PC-3 (cell line): ENCODE data around the gene SLC38A3. TPM values are rescaled to one million over a fixed set of nuclear protein-coding genes. Genes with fewer than 3 reads are reported as not detected.

Experiments used
- ATAC-seq: fragments of 200-7000 bp; cut with Tn5 transposase; 2 replicates; pipeline ENCODE4 v1.9.1; 2020; ENCODE audit warnings: mild to moderate bottlenecking, moderate library complexity
- BruUV-seq: library from RNA; stranded (reverse); fragments of 400-500 nt; replicated peaks from 2 replicates; lab custom pipeline; 2021; lab: Mats Ljungman, UMichigan
- CTCF ChIA-PET: fragments of 300-600 bp; sonication (Branson Sonifier 250); formaldehyde crosslinking; loops from one replicate; lab custom pipeline; 2022; ENCODE audit warnings: antibody characterized with exemption; lab: Charles Lee
- POLR2A ChIA-PET: fragments of 300-600 bp; sonication (Branson Sonifier 250); formaldehyde crosslinking; loops from one replicate; lab custom pipeline; 2022; ENCODE audit warnings: antibody characterized with exemption; ENCODE audit not compliant: unreplicated experiment; lab: Charles Lee
- DNase-seq: peaks from one replicate; pipeline ENCODE4 v3.0.0-alpha.2; 2015
- H2AFZ ChIP-seq: fragments of 300-600 bp; sonication (generic); 2 replicates; pipeline ENCODE4 v1.6.0; 2016; ENCODE audit warnings: antibody characterized with exemption, low read length
- H3F3A ChIP-seq: fragments of 300-600 bp; sonication (generic); one replicate; pipeline ENCODE4 v1.6.0; 2017; ENCODE audit warnings: antibody characterized with exemption, low read length, control low read depth, mild to moderate bottlenecking; ENCODE audit not compliant: unreplicated experiment
- H3K27ac ChIP-seq: fragments of 300-600 bp; sonication (generic); 2 replicates; pipeline ENCODE4 v1.5.1; 2016; ENCODE audit warnings: mild to moderate bottlenecking, low read length
- H3K27me3 ChIP-seq: fragments of 300-600 bp; sonication (generic); 2 replicates; pipeline ENCODE4 v1.6.1; 2016; ENCODE audit warnings: low read length, mixed read lengths
- H3K36me3 ChIP-seq: fragments of 300-600 bp; sonication (generic); 2 replicates; pipeline ENCODE4 v1.6.1; 2016; ENCODE audit warnings: low read depth, mixed run types, low read length, mixed read lengths
- H3K4me1 ChIP-seq: fragments of 300-600 bp; sonication (generic); 2 replicates; pipeline ENCODE4 v1.5.1; 2016; ENCODE audit warnings: low read length; ENCODE audit not compliant: insufficient read depth
- H3K4me2 ChIP-seq: fragments of 300-600 bp; sonication (generic); 2 replicates; pipeline ENCODE4 v1.6.0; 2016; ENCODE audit warnings: low read length
- H3K4me3 ChIP-seq: fragments of 300-600 bp; sonication (generic); 2 replicates; pipeline ENCODE4 v1.5.1; 2016; ENCODE audit warnings: mild to moderate bottlenecking, low read length, mixed read lengths
- H3K79me2 ChIP-seq: fragments of 300-600 bp; sonication (generic); 2 replicates; pipeline ENCODE4 v1.6.1; 2017; ENCODE audit warnings: low read length, mixed read lengths
- H3K9ac ChIP-seq: fragments of 300-600 bp; sonication (generic); 2 replicates; pipeline ENCODE4 v1.6.0; 2016; ENCODE audit warnings: mild to moderate bottlenecking, low read length
- H3K9me2 ChIP-seq: fragments of 300-600 bp; sonication (generic); replicated peaks from 2 replicates; pipeline ENCODE4 v1.6.1; 2016; ENCODE audit warnings: mixed run types, low read length, mixed read lengths
- H3K9me3 ChIP-seq: fragments of 300-600 bp; sonication (generic); 2 replicates; pipeline ENCODE4 v1.6.1; 2016; ENCODE audit warnings: low read length, mixed read lengths
- H4K20me1 ChIP-seq: fragments of 300-600 bp; sonication (generic); 2 replicates; pipeline ENCODE4 v1.6.1; 2016; ENCODE audit warnings: low read length, mixed read lengths
- EZH2 ChIP-seq: fragments of 300-600 bp; sonication (generic); IDR thresholded peaks from one replicate; pipeline ENCODE4 v1.6.1; 2017; ENCODE audit warnings: antibody characterized with exemption, mild to moderate bottlenecking, low read length; ENCODE audit not compliant: unreplicated experiment
- EZH2phosphoT487 ChIP-seq: fragments of 300-600 bp; sonication (generic); IDR thresholded peaks from 2 replicates; pipeline ENCODE4 v1.6.1; 2018; ENCODE audit warnings: mild to moderate bottlenecking, antibody characterized with exemption, low read length, borderline replicate concordance
- intact Hi-C: fragments of 100-400 bp; cut with micrococcal nuclease; formaldehyde crosslinking; loops from 2 replicates; pipeline ENCODE4 v1.9.0; 2023
- total RNA-seq: library from RNA; depleted of rRNA; stranded (reverse); fragments of >200 nt; gene quantifications from 2 replicates; pipeline ENCODE4 v1.2.3, GENCODE V29; 2014
- TF ChIP-seq, protein P1 (sequence below): fragments of 300-600 bp; sonication (generic); conservative IDR thresholded peaks from 2 replicates; pipeline ENCODE4 v1.5.1; 2017; ENCODE audit warnings: antibody characterized with exemption, low read depth, mild to moderate bottlenecking, low read length

The SLC38A3 gene
- total RNA-seq, 1 experiment from 2014 or later, result 3.3 TPM

DNA sequence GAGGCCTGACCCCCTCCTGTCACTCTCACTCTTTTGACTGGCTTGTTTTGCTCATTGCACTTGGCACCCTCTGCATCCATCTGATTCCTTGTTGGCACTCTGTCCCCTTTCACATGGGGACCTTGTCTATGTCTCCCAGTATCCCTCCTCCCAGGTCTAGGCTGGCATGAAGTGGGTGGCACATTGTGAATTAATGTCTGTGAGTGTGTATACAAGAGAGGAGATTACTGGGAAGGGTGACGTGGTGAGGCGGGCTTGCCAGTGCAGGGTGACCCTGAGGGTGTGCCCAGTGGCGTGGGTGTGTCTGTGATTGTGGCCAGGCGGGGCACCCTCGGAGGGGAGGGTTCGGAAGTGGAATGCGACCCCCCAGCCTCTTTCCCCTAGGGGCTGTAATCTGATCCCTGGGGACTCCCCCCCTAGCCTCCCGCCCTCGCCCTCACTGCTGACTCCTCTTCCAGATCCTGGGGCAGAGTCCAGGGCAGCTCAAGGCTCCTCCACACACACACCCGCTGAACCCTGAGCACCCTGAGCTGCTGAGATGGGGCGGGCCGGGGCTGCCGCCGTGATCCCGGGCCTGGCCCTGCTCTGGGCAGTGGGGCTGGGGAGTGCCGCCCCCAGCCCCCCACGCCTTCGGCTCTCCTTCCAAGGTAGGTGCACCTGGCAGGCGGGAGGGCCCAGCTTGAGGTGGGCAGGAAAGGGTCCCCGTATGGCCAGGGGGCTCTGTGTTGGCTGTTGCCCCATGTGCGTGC is 63.8 kb downstream of the SLC38A3 start, which contains the start of gene SEMA3B:
TSS of gene SEMA3B (plus strand) at position 445 of the 749 bp plus-strand sequence. CDS start at position 539, 94 bp downstream.
- DNase-seq (peak; percentile 91), ATAC-seq (peak; percentile 63)
- Histone ChIP-seq H3K9ac (peak within 1 kb of the TSS; percentile 60), H3K79me2 (0 out of 2 replicates have a peak, but pooled peaks cover 3% of the 10 kb centered on the region), H3F3A (no peaks in the 10 kb centered on the region), H3K9me2 (no peaks in the 10 kb centered on the region), H3K27ac (peak within 1 kb of the TSS; percentile 75), H3K4me3 (peak within 1 kb of the TSS; percentile 55), H3K4me1 (peaks cover 63% of the 10 kb centered on the region), H3K27me3 (no peaks in the 10 kb centered on the region), H3K9me3 (no peaks in the 10 kb centered on the region), H4K20me1 (no peaks in the 10 kb centered on the region), H3K36me3 (no peaks in the 10 kb centered on the region), H3K4me2 (peak within 1 kb of the TSS; percentile 83), H2AFZ (peak within 1 kb of the TSS; percentile 13; the same call in 1 of the 2 replicates)
- no TSS peak for BruUV-seq
- intact Hi-C loops, result loop anchor here (1.0 kb wide), 1 partner anchor 9 kb away; no protein-coding TSS in a partner anchor
- ChIA-PET POLR2A (no interaction called here), CTCF (interaction anchor here (0.6 to 1.0 kb wide), 3 partner anchors 9 to 33 kb away, joined by 3 to 8 read pairs (median 4); partner anchors contain the start of gene GNAI2)
- TF ChIP-seq EZH2phosphoT487 (no peak), EZH2 (no peak)
- TF ChIP-seq, protein P1, sequence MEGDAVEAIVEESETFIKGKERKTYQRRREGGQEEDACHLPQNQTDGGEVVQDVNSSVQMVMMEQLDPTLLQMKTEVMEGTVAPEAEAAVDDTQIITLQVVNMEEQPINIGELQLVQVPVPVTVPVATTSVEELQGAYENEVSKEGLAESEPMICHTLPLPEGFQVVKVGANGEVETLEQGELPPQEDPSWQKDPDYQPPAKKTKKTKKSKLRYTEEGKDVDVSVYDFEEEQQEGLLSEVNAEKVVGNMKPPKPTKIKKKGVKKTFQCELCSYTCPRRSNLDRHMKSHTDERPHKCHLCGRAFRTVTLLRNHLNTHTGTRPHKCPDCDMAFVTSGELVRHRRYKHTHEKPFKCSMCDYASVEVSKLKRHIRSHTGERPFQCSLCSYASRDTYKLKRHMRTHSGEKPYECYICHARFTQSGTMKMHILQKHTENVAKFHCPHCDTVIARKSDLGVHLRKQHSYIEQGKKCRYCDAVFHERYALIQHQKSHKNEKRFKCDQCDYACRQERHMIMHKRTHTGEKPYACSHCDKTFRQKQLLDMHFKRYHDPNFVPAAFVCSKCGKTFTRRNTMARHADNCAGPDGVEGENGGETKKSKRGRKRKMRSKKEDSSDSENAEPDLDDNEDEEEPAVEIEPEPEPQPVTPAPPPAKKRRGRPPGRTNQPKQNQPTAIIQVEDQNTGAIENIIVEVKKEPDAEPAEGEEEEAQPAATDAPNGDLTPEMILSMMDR, result no peak

DNA sequence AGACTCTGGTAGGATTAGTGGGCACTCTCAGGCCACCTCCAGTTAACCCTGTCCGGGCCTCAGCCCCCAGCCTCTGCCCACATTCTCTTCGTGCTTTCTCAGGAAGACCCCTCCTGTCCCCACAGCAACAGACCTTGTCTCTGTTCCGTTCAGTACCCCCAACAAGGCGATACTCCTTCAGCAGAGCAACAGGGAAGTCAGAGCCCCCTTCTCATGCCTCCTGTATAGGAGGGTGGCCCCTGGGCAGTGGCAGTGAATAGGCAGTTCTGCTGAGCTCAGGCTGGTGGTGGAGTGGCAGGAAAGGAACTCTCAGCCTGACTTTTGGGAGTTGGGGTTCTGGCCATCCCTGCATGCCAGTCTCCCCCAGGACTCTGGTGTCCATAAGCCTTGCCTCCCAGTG is 64.4 kb downstream of the SLC38A3 start:
- no peaks in the 10 kb centered on the region for H3K9me3 ChIP-seq
- TF ChIP-seq EZH2phosphoT487 (no peak), EZH2 (no peak)
- TF ChIP-seq, protein P1, result no peak
- peak overlapping the region; percentile 75 for H3K27ac ChIP-seq
- peak overlapping the region; percentile 13; the same call in 1 of the 2 replicates for H2AFZ ChIP-seq
- ChIA-PET POLR2A (no interaction called here), CTCF (interaction anchor here (0.6 to 1.0 kb wide), 3 partner anchors 9 to 34 kb away, joined by 3 to 8 read pairs (median 4); partner anchors contain the start of gene GNAI2)
- H3K4me3 ChIP-seq, result peak overlapping the region; percentile 55
- ATAC-seq (no peak), DNase-seq (no peak)
- 0 out of 2 replicates have a peak, but pooled peaks cover 3% of the 10 kb centered on the region for H3K79me2 ChIP-seq
- peak overlapping the region; percentile 60 for H3K9ac ChIP-seq
- peaks cover 58% of the 10 kb centered on the region for H3K4me1 ChIP-seq
- no peaks in the 10 kb centered on the region for H4K20me1 ChIP-seq
- H3F3A ChIP-seq, result no peaks in the 10 kb centered on the region
- no peaks in the 10 kb centered on the region for H3K9me2 ChIP-seq
- TSS peak; percentile 35 for BruUV-seq
- no peaks in the 10 kb centered on the region for H3K27me3 ChIP-seq
- H3K4me2 ChIP-seq, result peak overlapping the region; percentile 83
- H3K36me3 ChIP-seq, result no peaks in the 10 kb centered on the region
- intact Hi-C loops, result no loop called here
